GM13976 (cell line): ENCODE measurements around the gene ABTB2.

ENCODE experiments used
- DNase-seq: peaks from one replicate; pipeline ENCODE4 v3.0.0; 2012; ENCODE audit warnings: low spot score
- in situ Hi-C: fragments of 300-500 bp; cut with MboI; formaldehyde crosslinking; loops from one replicate; pipeline ENCODE4 v1.12.0; 2022; ENCODE audit warnings: low sequenced_read_pairs, mixed read lengths, inconsistent platforms; ENCODE audit not compliant: unreplicated experiment
- TF ChIP-seq, protein P1 (sequence below): IDR thresholded peaks from 2 replicates; pipeline ENCODE4 v1.5.1; 2012; ENCODE audit warnings: borderline replicate concordance, mild to moderate bottlenecking; ENCODE audit not compliant: insufficient read depth; ENCODE audit errors: extremely low read depth, missing control alignments, control extremely low read depth

Gene ABTB2

DNA sequence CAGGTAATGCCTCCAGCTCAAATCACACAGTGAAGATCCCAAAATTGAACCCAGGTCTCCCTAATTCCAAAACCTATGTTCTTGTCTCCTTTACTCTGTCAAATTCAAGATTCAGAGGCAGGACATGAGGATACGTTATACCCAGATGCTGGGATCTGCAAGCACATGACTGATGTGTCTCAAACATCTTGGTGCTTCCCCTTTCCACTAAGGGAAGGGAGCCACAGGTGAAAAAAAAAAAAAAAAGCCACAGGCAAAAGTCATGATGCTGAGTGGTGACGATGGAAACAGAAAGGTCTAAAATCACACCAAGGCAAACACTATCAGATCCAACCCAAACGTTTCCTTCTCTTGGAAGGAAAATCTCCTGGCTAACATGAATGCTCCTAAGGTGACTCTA lies 24.0 kb downstream of the ABTB2 start:
- in situ Hi-C loops = no loop called here
- no peak for DNase-seq
- TF ChIP-seq, protein P1, sequence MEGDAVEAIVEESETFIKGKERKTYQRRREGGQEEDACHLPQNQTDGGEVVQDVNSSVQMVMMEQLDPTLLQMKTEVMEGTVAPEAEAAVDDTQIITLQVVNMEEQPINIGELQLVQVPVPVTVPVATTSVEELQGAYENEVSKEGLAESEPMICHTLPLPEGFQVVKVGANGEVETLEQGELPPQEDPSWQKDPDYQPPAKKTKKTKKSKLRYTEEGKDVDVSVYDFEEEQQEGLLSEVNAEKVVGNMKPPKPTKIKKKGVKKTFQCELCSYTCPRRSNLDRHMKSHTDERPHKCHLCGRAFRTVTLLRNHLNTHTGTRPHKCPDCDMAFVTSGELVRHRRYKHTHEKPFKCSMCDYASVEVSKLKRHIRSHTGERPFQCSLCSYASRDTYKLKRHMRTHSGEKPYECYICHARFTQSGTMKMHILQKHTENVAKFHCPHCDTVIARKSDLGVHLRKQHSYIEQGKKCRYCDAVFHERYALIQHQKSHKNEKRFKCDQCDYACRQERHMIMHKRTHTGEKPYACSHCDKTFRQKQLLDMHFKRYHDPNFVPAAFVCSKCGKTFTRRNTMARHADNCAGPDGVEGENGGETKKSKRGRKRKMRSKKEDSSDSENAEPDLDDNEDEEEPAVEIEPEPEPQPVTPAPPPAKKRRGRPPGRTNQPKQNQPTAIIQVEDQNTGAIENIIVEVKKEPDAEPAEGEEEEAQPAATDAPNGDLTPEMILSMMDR = no peak

- no peak for DNase-seq
- TF ChIP-seq, protein P1 = no peak
- in situ Hi-C loops = no loop called here
Measured at GRCh38 chr11:34332524-34332923, 25.3 kb downstream of the ABTB2 start.

DNA sequence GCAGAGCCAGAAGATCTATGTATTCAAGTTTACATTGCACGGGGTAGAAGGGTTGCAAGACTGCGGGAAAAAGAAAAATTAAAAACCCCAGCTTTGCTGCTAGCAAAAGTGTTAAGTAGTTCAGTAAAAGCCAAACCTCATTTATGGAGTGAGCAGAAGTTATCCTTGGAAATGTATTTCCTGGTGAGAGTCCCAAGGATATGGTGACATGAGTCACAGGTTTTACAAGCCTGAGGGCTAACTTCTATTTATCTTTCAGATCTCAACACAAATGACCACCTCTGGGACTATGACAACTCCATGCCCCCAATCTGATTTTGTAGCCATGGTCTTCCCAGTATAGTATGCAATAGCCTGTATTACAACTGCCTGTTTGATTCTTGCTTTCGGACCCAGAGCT lies 26.1 kb downstream of the ABTB2 start:
- TF ChIP-seq, protein P1 = no peak
- in situ Hi-C loops = no loop called here
- DNase-seq = no peak

DNA sequence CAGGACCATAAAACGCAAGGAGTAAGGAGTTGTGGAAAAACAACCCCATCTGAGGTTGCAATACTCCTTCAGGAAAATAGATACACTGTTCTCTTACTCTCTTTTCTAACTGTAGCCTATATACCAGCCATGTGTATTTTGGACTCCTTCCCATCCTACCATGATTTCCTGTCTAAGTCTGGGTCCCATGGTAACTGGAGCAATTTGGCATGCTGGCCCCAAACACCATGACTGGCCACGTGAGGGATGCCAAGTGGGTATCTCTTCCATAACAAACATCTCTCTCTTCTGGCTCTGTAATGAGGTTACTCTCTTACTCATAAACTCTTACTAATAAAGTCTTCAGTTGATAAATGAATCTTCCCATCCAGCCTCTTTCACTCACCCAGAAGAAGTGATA lies 26.5 kb downstream of the ABTB2 start:
- in situ Hi-C loops = no loop called here
- no peak for DNase-seq
- TF ChIP-seq, protein P1 = no peak

DNA sequence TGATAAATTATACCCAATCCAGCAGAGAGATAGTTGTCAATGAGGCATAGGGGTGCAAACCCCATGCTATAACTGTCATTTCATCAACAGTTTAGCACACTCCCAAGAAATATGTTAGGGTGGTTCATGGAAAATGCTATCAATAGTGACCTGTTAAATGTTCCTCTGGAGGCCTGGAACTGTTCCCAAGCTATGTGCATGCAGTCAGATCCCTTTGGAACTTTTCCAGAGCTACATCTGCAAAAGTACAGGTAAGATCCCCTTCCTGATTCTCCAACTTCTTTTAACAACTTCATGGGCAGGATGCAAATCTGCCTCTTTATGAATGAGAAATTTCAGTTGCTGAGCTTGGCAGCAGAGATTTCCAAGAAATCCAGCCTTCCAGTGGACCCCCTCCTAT lies 27.2 kb downstream of the ABTB2 start:
- DNase-seq = no peak
- TF ChIP-seq, protein P1 = no peak
- in situ Hi-C loops = no loop called here

GRCh38 chr11:34329876-34330275 lies 27.9 kb downstream of the ABTB2 start:
- TF ChIP-seq, protein P1 = no peak
- in situ Hi-C loops = no loop called here
- no peak for DNase-seq

DNA sequence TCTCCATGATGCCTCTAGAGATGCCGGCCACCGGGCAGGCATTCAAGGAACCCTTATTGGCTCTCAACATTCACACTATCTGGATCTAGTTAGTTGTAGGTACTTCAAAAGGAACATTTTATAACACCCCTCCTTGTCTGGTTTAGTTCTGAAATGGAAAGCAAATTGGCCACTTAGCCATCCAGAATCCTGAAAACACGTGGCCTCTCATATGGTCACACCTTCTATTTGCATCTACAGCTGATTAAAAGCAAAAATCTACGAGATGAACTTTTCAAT lies 29.2 kb downstream of the ABTB2 start:
- TF ChIP-seq, protein P1 = no peak
- no peak for DNase-seq
- in situ Hi-C loops = no loop called here
